ENCODE data around the gene MAJIN.

Gene MAJIN

DNA sequence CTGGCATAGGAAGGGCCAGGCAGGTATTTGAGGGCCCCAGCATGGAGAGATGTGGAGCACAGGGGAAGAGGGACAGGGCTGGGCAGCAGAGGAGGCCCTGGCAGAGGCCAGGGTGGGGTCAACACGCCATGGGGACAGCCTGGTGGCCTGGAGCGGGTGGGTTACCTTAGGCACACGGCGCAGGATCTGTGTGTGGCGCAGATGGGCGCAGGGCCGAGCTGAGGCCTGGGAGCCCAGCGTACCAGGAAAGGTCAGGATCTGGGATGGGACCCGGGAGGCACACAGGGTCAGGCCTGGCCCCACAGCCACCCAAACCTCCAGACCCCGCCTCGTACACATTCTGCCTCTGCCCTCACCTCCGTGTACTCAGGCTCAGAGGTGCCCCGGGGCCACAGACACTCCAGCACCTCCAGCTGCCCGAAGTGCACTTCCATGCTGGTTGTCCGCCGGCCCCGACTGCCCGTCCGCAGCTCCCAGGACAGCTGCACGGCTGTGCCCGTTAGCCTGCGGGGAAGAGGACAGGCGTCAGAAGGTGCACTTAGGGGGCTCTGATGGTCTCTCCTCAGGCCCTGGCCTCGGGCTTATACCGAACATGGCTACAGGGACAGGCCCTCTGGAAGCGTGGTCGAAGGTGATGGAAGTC is 61.3 kb downstream of the MAJIN start:
- no peak for DNase-seq

DNA sequence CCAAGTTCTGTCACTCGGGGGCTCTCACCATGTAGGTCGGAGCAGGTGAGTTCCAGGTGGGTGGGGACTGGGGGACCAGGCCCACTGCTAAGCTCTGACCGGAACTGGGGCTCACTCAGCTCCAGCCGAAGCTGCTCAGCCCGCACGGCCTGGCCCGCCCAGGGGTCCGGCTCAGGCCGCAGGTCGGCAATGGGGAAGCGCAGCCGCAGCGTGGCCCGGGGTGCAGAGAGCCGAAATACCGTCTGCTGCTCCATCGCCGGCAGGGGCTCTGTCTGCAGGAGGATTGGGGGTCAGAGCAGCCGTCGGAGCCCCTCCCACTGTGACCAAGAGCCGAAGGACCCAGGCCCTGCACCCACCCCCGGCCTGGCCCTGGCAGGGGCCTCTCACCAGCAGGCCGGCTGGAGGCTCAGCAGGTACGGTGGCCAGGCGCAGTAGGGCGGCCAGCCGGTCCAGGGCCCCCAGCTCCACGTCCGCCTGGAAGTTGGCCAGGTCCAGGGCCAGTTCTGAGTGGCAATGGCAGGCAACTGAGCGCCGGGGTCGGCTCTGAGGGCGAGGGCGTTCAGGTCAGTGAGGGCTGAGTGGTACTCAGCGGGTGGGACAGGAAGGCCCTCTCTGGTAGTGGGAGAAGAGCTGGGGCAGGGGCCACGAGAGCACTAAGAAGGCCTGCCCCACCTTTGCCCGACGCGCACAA is 62.1 kb downstream of the MAJIN start:
- DNase-seq = no peak

DNA sequence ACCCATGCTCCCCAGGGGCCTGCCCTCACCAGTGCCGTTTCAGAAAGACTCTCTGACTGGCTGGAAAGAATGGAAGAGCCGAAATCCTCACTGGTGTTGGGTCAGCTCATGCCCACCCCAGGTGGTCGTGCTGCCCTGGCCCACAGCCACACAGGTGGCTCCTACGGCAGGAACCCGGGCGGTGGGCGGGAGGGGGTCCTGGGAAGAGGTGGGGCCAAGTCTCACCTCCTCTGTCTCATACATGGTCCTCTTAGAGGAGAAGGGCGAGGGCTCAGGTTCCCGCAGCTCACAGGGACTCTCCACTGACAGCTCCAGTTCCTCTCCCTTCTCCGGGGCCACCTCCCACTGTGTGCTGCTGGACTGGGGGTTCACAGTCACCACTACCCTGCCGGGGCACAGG is 63.1 kb downstream of the MAJIN start:
- DNase-seq = no peak

DNA sequence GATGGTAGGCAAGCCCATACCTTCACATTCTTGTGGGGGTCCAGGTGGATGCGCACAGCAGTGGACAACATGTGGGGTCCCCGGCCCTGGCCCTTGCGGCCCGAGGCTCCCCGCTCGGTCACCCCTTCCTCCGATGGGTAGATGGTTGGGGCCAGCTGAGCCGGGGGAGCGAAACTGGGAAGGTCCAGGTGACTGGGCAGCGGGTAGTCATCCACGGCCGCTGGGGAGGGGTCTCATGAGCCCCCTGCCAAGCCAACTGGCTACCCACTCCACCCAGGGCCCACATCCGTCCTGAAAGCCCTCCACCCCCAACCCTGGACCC is 65.6 kb downstream of the MAJIN start:
- DNase-seq = no peak

DNA sequence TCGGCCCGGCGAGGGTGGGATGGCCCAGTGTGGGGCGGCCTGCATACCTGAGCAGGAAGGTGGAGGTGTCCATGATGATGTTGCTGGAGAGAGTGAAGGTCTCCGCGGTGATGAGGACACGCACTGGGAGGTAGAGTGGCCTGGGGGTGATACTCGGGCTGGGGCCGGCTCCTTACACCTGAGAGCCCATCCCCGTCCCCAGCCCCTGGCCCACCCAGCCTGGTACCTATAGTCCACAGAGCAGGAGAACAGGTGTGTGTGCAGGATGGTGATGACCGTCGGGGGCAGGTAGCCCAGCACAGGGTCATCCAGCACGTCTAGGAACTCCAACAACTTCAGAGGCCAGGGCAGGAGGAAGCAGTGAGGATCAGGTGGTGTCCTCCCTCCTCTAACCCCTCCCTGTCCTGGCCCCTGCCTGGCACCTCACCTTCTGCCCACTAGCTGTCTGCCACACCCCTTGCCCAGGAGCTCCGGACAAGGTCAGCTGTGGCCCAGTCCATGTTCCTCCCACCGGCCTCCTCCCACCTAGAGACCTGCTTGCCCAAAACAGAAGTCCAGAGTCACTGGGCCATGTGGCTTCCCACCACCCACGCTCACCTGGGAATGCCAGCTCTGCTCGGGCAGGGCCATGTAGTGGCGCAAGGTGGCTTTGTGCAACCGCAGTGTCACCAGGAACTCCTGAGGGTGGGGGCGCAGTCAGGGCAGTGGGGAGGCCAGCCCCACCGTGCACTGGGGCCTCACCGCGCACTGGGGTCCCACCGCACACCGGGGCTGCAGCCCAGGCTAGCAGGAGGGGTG is 66.2 kb downstream of the MAJIN start:
- no peak for DNase-seq

DNA sequence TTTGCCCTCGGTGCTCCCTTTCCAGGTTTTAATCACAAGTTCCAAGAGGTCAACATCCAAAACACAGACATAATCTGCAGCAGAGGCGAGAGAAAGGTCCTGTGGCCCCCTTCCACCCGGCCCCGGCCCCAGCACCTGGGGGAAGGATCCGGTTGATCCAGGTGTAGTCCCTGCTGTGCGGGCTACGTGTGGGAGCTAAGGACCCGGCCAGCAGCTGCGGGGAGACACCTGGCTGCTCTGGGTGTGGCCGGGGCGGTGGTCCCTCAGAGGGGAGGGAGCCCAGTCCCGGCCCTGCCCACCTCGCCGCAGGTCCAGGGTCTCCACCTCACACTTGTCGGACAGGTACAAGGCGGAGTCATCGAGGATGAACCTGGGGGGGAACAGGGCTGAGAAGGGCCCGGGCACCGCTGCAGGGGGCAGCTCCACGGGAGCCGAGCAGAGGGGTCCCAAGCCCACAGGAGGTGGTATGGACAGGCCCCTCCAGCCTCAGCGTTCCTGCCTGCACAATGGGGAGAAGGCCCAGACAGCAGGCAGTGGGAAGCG is 68.5 kb downstream of the MAJIN start:
- DNase-seq = no peak

DNA sequence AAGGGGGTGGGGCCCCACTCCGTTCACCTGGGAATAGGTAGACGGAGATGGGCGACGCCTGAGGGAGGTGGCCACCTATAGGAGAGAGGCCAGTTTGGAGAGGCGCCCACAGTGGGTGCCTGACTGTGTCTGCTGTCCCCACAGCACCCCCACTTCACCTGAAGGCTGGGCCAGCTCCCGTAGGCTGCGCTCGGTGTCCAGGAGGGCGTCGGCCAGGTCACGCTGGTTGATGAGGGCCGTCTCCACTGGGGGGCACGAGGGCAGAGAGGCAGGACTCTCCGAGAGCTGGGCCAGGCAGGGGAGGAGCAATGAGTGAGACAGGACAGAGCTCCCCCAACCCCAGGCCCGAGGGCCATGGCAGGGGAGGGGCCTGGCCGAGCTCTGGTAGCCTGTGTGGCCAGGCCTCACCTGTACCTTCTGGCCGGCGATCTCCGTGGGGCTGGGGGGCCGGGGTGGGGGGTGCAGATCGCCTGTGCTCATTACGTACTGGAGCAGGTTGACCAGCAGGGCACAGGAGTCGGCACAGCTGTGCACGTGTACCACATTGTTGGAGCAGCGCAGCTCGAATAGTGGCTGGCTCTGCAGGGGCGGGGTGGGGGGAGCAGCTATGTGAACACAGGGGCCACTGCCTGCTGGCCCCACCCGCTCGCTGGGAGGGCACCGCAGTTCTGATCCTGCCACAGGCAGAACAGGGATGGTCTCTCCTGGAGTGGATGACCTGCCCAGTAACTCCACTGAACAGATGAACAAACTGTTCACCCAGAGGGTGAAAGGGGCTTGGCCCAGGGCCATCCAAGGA is 69.6 kb downstream of the MAJIN start:
- DNase-seq = no peak

DNA sequence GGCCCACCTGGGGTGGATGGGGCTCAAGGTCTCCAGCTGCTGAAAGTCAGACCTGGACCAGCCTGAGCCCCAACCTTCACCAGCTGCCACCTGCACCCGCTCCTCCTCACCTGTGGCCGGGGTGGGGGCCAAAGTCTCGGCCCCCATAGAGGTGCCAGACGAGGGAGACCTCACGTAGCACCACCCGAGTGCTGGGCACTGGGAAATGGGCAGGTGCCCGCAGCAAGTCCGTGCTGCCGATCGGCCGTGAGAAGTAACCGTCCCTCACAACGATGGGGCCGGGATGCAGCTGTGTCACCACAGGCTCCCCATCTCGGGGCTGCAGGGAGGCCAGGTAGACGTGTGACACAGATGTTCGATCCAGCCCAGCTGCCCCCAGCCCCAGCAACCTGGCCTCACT is 71.1 kb downstream of the MAJIN start:
- no peak for DNase-seq

DNA sequence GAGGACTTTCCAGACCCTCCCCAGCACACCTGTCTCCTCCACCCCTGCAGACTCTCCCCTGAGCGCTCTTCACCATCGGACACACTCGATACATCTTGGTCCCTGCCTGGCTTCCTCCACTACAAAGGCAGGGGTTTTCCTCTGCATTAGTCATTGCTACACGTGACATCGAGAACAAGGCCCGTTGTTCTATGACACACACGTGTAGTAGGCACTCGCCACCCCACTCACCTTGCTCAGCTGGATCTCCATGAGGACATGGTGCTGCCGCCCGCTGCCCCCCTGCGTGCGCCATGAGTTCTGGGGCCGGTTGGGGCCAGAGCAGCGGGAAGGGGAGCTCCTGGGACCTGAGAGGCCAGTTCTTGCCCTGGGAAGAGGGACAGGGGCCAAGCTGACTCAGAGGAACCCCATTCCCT is 71.6 kb downstream of the MAJIN start:
- DNase-seq = peak; percentile 57 to 86

DNA sequence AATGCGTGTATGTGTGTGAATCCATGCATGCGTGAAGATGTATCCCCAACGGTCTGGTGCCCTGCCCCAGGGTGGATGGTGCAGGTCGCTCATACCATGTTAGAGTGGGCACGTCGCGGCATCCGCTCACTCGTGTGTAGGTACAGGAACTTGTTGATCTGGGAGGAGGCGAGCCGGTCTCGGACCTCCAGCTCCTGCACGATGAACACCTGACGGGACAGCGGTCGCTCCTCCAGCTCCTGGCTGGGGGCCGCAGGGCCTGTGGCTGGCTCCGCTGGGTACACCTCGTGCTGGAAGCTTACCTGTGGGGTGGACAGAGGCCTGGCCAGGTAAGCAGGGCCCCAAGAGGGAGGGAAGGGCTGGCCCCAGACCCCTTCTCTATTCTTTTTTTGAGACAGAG is 73.4 kb downstream of the MAJIN start:
- no peak for DNase-seq

DNA sequence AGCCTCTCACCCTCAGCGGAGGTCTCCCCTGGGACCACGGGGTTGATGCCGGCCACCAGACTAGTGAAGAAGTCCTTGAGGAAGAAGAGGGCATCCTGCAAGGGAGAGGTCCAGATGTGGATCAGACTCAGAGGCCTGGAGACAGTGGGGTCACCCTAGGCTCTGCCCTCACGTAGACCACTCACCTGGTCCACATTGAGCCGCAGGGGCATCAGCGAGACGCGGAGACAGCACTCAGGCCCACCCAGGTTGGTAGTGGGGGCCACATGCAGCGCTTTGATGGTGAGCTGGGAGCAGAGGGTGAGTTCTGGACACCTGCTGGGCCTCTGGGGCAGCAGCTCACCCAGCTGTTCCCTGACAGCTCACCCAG is 73.8 kb downstream of the MAJIN start:
- no peak for DNase-seq

DNA sequence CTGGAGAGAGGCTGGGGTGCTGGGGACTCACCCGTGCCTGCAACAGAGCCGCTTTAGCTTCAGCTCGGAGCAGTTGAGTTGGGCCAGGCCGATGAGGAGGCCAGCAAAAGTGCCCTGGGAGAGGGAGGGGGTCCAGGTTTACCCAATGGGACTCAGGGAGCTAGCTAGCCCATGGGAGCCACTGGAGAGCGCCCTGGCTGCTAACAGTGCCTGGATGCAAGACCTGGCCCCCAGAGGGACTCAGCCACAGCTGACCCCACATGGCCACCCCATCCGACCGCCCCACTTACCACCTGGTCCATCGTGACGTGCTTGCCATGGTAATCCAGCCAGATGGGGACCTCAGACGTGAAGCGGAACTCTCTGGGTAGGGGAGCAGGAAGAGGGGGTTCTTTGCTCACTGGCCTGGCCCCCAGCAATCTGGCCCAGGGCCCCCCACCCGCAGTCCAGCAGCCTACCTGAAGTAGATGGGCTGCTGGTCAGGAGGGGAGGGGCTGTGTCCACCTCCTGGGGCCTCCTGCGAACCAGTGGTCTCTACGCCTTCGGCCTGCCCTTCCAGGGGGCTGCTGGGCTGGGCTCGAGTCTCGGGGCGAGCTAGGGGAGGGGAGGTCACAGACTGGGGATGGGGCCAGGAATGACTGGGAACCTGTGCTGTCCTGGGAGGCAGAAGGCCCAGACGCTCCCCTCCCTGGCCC is 74.4 kb downstream of the MAJIN start:
- DNase-seq = no peak

DNA sequence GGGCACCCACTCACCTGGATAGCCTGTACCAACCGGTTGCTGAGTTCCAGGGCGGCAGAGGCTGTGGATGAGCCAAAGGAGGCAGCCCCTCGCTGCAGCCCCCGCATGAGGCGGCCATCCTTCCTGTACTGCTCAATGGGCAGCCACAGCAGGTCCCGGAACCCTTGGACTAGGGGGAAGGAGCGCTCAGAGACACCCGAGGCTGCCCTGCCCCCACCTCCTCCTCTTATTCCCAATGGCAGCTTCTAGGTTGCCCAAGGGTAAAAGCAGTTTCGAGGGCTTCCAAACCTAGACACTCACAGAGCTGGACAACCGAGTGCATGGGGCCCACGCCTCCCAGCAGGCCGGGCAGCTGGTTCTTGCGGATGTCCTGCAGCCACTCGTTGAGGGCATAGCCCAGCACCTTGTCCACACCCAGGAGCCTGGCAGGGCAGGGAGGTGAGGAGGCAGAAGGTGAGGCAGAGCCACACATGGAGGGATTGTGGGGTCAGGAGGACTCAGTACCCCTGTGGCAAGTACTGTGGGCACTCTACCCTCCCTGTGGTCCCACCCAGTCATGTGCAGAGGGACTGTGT is 75.4 kb downstream of the MAJIN start:
- DNase-seq = no peak

DNA sequence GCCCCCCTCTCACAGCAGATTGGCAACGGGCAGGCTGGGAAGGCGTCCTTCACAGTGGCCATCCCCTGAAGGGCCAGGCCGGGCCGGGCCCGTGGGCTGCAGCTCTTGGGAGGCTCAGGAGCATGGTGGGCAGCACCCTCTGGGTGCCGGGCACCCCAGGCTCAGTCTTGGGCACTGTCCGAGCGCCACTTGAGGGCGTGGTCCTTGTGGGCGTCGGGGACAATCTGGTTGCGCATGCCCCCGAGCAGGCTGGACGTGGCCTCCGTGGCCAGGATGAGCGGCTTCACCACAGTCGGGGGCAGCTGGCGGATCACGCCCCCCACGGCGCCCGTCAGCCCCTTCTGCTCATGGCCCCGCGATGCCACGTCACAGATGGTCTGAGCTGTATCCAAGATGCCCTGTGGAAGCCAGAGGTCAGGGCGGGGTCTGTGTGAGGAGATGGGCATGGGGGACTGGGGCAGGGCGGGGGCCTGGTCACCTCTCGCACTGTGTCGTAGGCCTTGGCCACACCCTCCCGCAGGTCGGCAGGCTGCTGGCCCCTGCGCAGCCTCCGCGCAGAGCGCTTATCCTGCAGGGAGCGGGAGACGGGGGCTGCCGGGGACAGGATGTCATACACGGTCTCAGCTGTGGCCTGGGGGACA is 77.0 kb downstream of the MAJIN start:
- no peak for DNase-seq

DNA sequence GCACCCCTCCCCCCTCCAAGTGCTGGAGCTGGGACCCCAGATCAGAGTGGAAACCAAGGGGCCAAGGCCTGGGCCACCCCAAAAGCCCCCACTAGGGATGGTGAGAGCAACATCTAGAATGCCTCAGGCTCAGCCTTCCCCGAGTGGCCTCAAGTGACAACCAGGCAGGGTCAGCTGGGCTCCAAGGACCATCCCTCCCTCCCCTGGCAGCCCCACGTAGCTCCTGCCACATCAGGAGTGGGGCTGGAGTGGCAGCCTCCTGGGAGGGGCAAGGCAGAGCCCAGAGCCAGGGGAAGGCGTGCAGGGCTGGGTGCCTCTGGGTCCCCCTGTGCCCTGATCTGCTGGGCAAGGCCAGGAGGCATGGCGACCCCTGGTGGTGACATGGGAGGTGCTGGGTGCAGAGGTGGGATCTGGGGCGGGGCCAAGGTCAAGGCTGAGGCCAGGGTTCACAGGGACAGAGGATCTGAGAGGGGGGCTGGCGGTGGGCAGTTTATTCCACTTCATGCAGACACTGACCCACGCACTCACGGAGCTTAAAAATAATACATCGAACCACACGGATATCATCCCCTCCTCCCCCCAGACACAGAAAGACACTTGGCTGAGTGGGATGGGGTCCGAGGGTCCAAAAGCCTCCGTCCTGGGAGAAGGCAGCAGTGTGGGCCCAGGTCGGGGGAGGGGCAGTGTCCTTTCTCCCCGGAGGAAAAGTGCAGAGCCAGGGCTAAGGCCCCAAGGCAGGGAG is 77.7 kb downstream of the MAJIN start:
- peak; percentile 87 to 91 for DNase-seq

DNA sequence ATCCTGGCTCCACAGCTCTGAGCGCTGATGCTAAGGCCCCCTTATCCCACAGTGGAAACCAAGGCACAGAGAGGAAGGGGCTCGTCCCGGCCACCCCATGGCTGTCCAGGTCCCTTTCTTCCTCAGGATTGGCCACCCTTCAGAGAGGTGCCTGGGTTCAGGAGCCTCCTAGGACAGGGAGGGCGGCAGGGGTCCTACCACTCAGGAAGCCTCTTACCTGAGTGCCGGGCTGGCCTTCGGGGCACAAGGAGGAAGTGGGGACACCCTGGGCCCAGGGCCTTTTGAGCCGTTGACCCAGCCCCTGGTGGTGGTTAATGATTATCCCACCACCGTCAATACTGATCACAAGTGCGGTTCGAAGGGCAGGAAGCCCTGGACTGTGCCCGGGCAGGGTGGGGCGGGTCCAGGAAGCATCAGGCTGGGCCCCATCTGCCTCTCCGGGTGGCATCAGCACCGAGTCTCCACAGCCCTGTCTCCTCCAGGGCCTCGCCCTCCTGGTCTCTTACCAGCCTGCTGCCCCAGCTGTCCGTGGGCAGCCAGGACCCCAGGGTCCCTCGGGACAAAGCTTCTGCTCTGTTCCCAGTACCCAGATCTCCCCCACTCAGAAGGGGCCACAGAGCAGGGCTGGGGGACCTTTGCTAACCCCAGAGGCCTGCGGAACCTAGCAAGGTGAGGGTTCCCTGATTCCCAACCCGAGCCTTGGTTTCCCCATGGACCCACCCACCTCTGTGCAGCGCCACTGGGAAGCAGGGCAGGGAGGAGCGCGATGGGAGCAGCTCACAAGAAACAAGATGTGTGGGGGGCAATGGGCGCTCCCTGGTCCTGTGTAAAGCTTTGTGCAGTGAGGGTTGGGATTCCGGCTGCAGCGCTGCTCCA is 78.5 kb downstream of the MAJIN start:
- no peak for DNase-seq

DNA sequence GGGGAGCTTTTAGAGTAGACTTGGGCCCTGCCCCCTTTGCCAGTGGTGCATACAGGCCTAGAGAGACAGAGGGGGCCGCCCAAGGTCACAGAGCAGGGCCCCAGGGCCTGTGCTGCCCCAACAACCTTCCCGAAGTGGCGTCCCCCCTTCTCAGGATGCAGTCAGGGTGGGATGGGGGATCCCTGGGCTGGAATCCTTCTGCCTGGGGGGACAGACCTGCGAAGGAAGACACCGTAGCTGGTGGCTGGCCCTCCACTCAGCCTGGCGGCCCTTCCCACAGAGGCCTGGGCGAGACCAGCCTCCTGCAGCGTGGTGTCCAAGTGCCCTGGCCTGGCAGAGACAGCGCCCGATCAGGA is 79.1 kb downstream of the MAJIN start:
- no peak for DNase-seq

DNA sequence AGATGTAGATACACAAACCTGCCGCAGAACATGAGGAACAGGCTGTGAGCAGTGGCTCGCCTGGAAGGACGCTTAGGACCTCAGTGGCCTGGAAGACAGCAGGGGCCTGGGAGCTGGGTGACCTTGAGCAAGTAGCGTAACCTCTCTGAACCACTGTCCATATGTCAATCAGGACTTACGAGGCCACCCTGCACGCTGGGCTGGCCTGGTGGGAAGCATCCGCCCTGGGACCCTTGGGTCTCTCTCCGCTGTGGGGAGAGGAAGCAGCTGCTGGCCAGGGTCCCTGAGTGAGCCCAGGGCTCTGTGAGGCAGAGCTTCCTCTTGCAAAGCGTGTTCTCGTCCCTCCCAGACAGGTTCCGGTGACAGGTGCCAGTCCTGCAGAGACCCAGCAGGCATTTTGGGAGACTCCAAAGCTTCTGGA is 79.5 kb downstream of the MAJIN start:
- no peak for DNase-seq

DNA sequence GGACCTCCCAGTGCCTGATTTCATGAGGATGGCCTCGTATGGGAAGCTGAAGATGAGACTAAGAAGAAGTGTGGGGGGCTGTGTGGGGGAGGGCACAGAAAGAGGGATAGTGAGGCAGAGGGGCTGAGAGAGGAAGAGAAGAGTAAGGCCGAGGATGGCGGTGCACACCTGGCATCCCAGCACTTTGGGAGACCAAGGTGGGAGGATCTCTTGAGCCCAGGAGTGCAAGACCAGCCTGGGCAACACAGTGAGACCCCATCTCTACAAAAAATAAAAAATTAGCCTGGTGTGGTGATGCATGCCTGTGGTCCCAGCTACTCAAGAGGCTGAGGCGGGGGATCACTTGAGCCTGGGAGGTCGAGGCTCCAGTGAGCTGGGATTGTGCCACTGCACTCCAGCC is 80.0 kb downstream of the MAJIN start:
- DNase-seq = no peak

Data from CD4-positive, alpha-beta T cell treated with Interferon alpha-2 for 1 hour (primary cell).